Measurements from ENCODE around the gene SPINK7.

SPINK7 gene

GRCh38 chr5:148347706-148348105, 35.5 kb downstream of the SPINK7 start:
- no peak for DNase-seq

- DNase-seq = no peak
These were observed 40.5 kb downstream of the SPINK7 start for GRCh38 chr5:148352696-148353095.

- DNase-seq = no peak
These were observed 41.4 kb downstream of the SPINK7 start for GRCh38 chr5:148353634-148354033.

- DNase-seq = no peak
These were observed 52.1 kb downstream of the SPINK7 start for GRCh38 chr5:148364343-148364742.

Measured in activated CD4-positive, alpha-beta T cell treated with anti-CD3 and anti-CD28 coated beads, Interleukin-2, amount 50 U/mL, for 4 hours (primary cell).